NT2/D1 (cell line): Measurements from ENCODE around the gene RPTOR.

Experiments
- DNase-seq: peaks from one replicate; pipeline ENCODE4 v3.0.0-alpha.2; 2011; ENCODE audit warnings: low read depth, low spot score
- H3K27me3 ChIP-seq: 2 replicates; pipeline ENCODE4 v1.6.0; 2011; ENCODE audit warnings: mild to moderate bottlenecking; ENCODE audit not compliant: insufficient read length, insufficient read depth
- H3K36me3 ChIP-seq: 2 replicates; pipeline ENCODE4 v1.6.1; 2011; ENCODE audit warnings: mild to moderate bottlenecking, low read length, mixed read lengths; ENCODE audit not compliant: insufficient read depth, insufficient read length
- H3K4me1 ChIP-seq: 2 replicates; pipeline ENCODE4 v1.5.1; 2011; ENCODE audit not compliant: insufficient read depth, insufficient read length
- H3K4me3 ChIP-seq: 2 replicates; pipeline ENCODE4 v1.5.1; 2011; ENCODE audit warnings: low read depth; ENCODE audit not compliant: insufficient read length
- H3K9ac ChIP-seq: 2 replicates; pipeline ENCODE4 v1.6.0; 2011; ENCODE audit warnings: low read depth; ENCODE audit not compliant: insufficient read length
- H3K9me3 ChIP-seq: 2 replicates; pipeline ENCODE4 v1.5.1; 2011; ENCODE audit warnings: mild to moderate bottlenecking, low read length; ENCODE audit not compliant: insufficient read depth
- SUZ12 ChIP-seq: IDR thresholded peaks from 2 replicates; pipeline ENCODE4 v1.6.1; 2011; ENCODE audit not compliant: insufficient read length, insufficient read depth; ENCODE audit errors: extremely low read depth
- YY1 ChIP-seq: IDR thresholded peaks from 2 replicates; pipeline ENCODE4 v1.6.1; 2011; ENCODE audit not compliant: insufficient read length, insufficient read depth
- ZNF274 ChIP-seq: IDR thresholded peaks from 2 replicates; pipeline ENCODE4 v1.6.1; 2011; ENCODE audit warnings: mild to moderate bottlenecking, low read depth, low read length

The RPTOR gene

GRCh38 chr17:81002409-81003361 lies 458.0 kb downstream of the RPTOR start:
- H3K27me3 ChIP-seq = peaks cover 16% of the 10 kb centered on the region
- H3K36me3 ChIP-seq = peaks cover 32% of the 10 kb centered on the region
- no peaks in the 10 kb centered on the region for H3K9me3 ChIP-seq
- H3K9ac ChIP-seq = no peak overlapping the region
- H3K4me1 ChIP-seq = peaks cover 4% of the 10 kb centered on the region
- no peak for TF ChIP-seq ZNF274
- TF ChIP-seq YY1 = no peak
- no peak for TF ChIP-seq SUZ12
- H3K4me3 ChIP-seq = no peak overlapping the region
- no peak for DNase-seq

GRCh38 chr17:81003711-81004475 lies 459.3 kb downstream of the RPTOR start:
- Histone ChIP-seq H3K4me3 (peak overlapping the region; percentile 41), H3K36me3 (peaks cover 20% of the 10 kb centered on the region), H3K9me3 (no peaks in the 10 kb centered on the region), H3K27me3 (peaks cover 16% of the 10 kb centered on the region), H3K4me1 (peaks cover 4% of the 10 kb centered on the region), H3K9ac (peak overlapping the region; percentile 72)
- no peak for DNase-seq
- no peak for TF ChIP-seq SUZ12
- no peak for TF ChIP-seq ZNF274
- no peak for TF ChIP-seq YY1

- Histone ChIP-seq H3K9ac (no peak overlapping the region), H3K27me3 (peaks cover 16% of the 10 kb centered on the region), H3K36me3 (no peaks in the 10 kb centered on the region), H3K4me1 (peaks cover 6% of the 10 kb centered on the region), H3K9me3 (peaks cover 13% of the 10 kb centered on the region; the same call in 1 of the 2 replicates), H3K4me3 (no peak overlapping the region)
- TF ChIP-seq SUZ12 (no peak), ZNF274 (no peak), YY1 (no peak)
- no peak for DNase-seq
Observed at GRCh38 chr17:81006891-81007290, 462.3 kb downstream of the RPTOR start.

GRCh38 chr17:81008140-81008539 lies 463.5 kb downstream of the RPTOR start:
- Histone ChIP-seq H3K36me3 (no peaks in the 10 kb centered on the region), H3K27me3 (peaks cover 16% of the 10 kb centered on the region), H3K9ac (no peak overlapping the region), H3K4me3 (no peak overlapping the region), H3K4me1 (peaks cover 13% of the 10 kb centered on the region), H3K9me3 (peaks cover 20% of the 10 kb centered on the region; the same call in 1 of the 2 replicates)
- TF ChIP-seq ZNF274 (no peak), SUZ12 (no peak), YY1 (no peak)
- no peak for DNase-seq

- no peak for TF ChIP-seq ZNF274
- no peak for TF ChIP-seq SUZ12
- no peak for TF ChIP-seq YY1
- Histone ChIP-seq H3K36me3 (no peaks in the 10 kb centered on the region), H3K9me3 (peaks cover 20% of the 10 kb centered on the region; the same call in 1 of the 2 replicates), H3K4me1 (peaks cover 15% of the 10 kb centered on the region), H3K9ac (no peak overlapping the region), H3K27me3 (peaks cover 14% of the 10 kb centered on the region), H3K4me3 (no peak overlapping the region)
- DNase-seq = no peak
Observed at GRCh38 chr17:81009136-81009535, 464.5 kb downstream of the RPTOR start.

GRCh38 chr17:81010935-81011334 lies 466.3 kb downstream of the RPTOR start:
- H3K9me3 ChIP-seq = peaks cover 20% of the 10 kb centered on the region; the same call in 1 of the 2 replicates
- DNase-seq = no peak
- TF ChIP-seq SUZ12 (no peak), YY1 (no peak), ZNF274 (no peak)

GRCh38 chr17:81011951-81012350 lies 467.3 kb downstream of the RPTOR start:
- no peaks in the 10 kb centered on the region for H3K36me3 ChIP-seq
- no peaks in the 10 kb centered on the region for H3K27me3 ChIP-seq
- peaks cover 28% of the 10 kb centered on the region for H3K9me3 ChIP-seq
- H3K9ac ChIP-seq = no peak overlapping the region
- DNase-seq = no peak
- TF ChIP-seq ZNF274 (no peak), SUZ12 (no peak), YY1 (no peak)
- peaks cover 13% of the 10 kb centered on the region for H3K4me1 ChIP-seq
- no peak overlapping the region for H3K4me3 ChIP-seq

More at GRCh38 chr17:81010935-81011334, 466.3 kb downstream of the RPTOR start:
- no peaks in the 10 kb centered on the region for H3K36me3 ChIP-seq
- peaks cover 13% of the 10 kb centered on the region for H3K4me1 ChIP-seq
- peaks cover 3% of the 10 kb centered on the region for H3K27me3 ChIP-seq
- H3K9ac ChIP-seq = no peak overlapping the region
- no peak overlapping the region for H3K4me3 ChIP-seq
